Naive thymus-derived CD8-positive, alpha-beta T cell (primary cell): ENCODE data around the gene PRTN3. TPM values are rescaled to one million over a fixed set of nuclear protein-coding genes. Genes with fewer than 3 reads are reported as not detected.
A peak's percentile ranks its signal among the peaks of the same experiment; 100 is the strongest.
"Not testable (repeated sequence)": the region's sequence is repeated elsewhere in the genome, so short reads cannot be mapped to it uniquely, and the experiment has no call there.

Experiments used
- ATAC-seq, 2 donors: fragments of 150-1000 bp; cut with Tn5 transposase in 1 of 2; sonication (Bioruptor Pico), chemical (Tn5 transposase) in 1 of 2; 1 replicate in 1 of 2; 2 replicates in 1 of 2; pipeline ENCODE4 v1.10.0; 2021; ENCODE audit warnings: mild to moderate bottlenecking in 2 of 2, moderate library complexity in 2 of 2
- POLR2A ChIA-PET: fragments of 350-600 bp; sonication (Branson Sonifier 250); formaldehyde crosslinking; loops from one replicate; lab custom pipeline; 2021; ENCODE audit warnings: antibody characterized with exemption; lab: Charles Lee
- DNase-seq, 10 donors: peaks; one replicate each; pipeline versions ENCODE4 v3.0.0 to v3.0.0-alpha.2; 2020 to 2022
- H3K27ac Mint-ChIP-seq, 10 donors: one replicate each; pipeline ENCODE4 v1.8.0; 2020 to 2022; ENCODE audit warnings: mild to moderate bottlenecking in 10 of 10, mixed read lengths in 10 of 10, moderate library complexity in 4 of 10, inconsistent platforms in 1 of 10
- H3K27me3 Mint-ChIP-seq, 5 donors: one replicate each; pipeline ENCODE4 v1.8.0; 2021 to 2022; ENCODE audit warnings: mixed read lengths in 5 of 5
- H3K36me3 Mint-ChIP-seq, 3 donors: one replicate each; pipeline ENCODE4 v1.8.0; 2020 to 2022; ENCODE audit warnings: mixed read lengths in 3 of 3, mild to moderate bottlenecking in 2 of 3, inconsistent platforms in 1 of 3
- H3K4me1 Mint-ChIP-seq, 4 donors: one replicate each; pipeline ENCODE4 v1.8.0; 2021 to 2022; ENCODE audit warnings: mixed read lengths in 4 of 4
- H3K4me3 Mint-ChIP-seq, 10 donors: one replicate each; pipeline ENCODE4 v1.8.0; 2020 to 2022; ENCODE audit warnings: mild to moderate bottlenecking in 10 of 10, mixed read lengths in 10 of 10, moderate library complexity in 6 of 10, inconsistent platforms in 1 of 10
- H3K9me3 Mint-ChIP-seq, 9 donors: one replicate each; pipeline ENCODE4 v1.8.0; 2020 to 2022; ENCODE audit warnings: mixed read lengths in 9 of 9, mild to moderate bottlenecking in 3 of 9, inconsistent platforms in 1 of 9, moderate library complexity in 1 of 9
- polyA plus RNA-seq, 3 donors: library from polyadenylated mRNA; unstranded; fragments of 300-500 nt; fragmentation: Illumina TruSeq; gene quantifications; one replicate each; pipeline ENCODE4 v1.2.3, GENCODE V29; 2021
- total RNA-seq, 8 experiments: library from RNA in 2 of 8; stranded (reverse) in 2 of 8; gene quantifications; one replicate each; pipeline ENCODE4 v1.2.3 and lab custom pipeline; 2021 to 2026

PRTN3 gene
- total and polyA plus RNA-seq, 5 experiments from 2014 or later: not detected

- Mint-ChIP-seq H3K27ac (no peak overlapping the region), H3K4me1 (peaks cover 3 to 13% (median 6%) of the 10 kb centered on the region in 4 donors), H3K36me3 (peaks cover 0 to 7% (median 0%) of the 10 kb centered on the region in 3 donors), H3K4me3 (peak overlapping the region in 6 of 10 donors; percentile 13 to 79 (median 54)), H3K9me3 (peaks cover 0 to 3% (median 0%) of the 10 kb centered on the region in 9 donors), H3K27me3 (peaks cover 16 to 66% (median 43%) of the 10 kb centered on the region in 5 donors)
- DNase-seq: peak in 3 of 10 donors; percentile 22 to 33 (median 22)
- POLR2A ChIA-PET: no interaction called here
- peak; percentile 55 to 80 for ATAC-seq
Observed at GRCh38 chr19:844546-844971, 3.8 kb downstream of the PRTN3 start.

GRCh38 chr19:845707-846521, 5.1 kb downstream of the PRTN3 start:
- peaks cover 3 to 13% (median 6%) of the 10 kb centered on the region in 4 donors for H3K4me1 Mint-ChIP-seq
- POLR2A ChIA-PET: no interaction called here
- H3K27me3 Mint-ChIP-seq: peaks cover 16 to 75% (median 43%) of the 10 kb centered on the region in 5 donors
- H3K36me3 Mint-ChIP-seq: peaks cover 0 to 7% (median 0%) of the 10 kb centered on the region in 3 donors
- H3K27ac Mint-ChIP-seq: no peak overlapping the region
- ATAC-seq (no peak), DNase-seq (no peak)
- H3K4me3 Mint-ChIP-seq: peak overlapping the region in 1 of 10 donors; percentile 49
- H3K9me3 Mint-ChIP-seq: peaks cover 0 to 3% (median 0%) of the 10 kb centered on the region in 9 donors

- Mint-ChIP-seq H3K36me3 (peaks cover 0 to 7% (median 0%) of the 10 kb centered on the region in 3 donors), H3K9me3 (peaks cover 0 to 3% (median 0%) of the 10 kb centered on the region in 9 donors), H3K4me1 (peaks cover 3 to 7% (median 4%) of the 10 kb centered on the region in 4 donors), H3K27me3 (peaks cover 13 to 71% (median 34%) of the 10 kb centered on the region in 5 donors), H3K4me3 (no peak overlapping the region), H3K27ac (no peak overlapping the region)
- POLR2A ChIA-PET: no interaction called here
- DNase-seq (no peak), ATAC-seq (no peak)
Observed at GRCh38 chr19:848386-848921, 7.7 kb downstream of the PRTN3 start.

GRCh38 chr19:849195-849594, 8.4 kb downstream of the PRTN3 start:
- not testable (repeated sequence) for H3K4me1 Mint-ChIP-seq, H3K36me3 Mint-ChIP-seq, DNase-seq, ATAC-seq, H3K9me3 Mint-ChIP-seq, H3K4me3 Mint-ChIP-seq, H3K27ac Mint-ChIP-seq
- POLR2A ChIA-PET: interaction anchor here (0.7 kb wide), 1 partner anchor 53 kb away, joined by 3 read pairs; no protein-coding TSS in a partner anchor
- H3K27me3 Mint-ChIP-seq: peaks cover 13 to 71% (median 34%) of the 10 kb centered on the region in 5 donors

- no peak overlapping the region for H3K4me3 Mint-ChIP-seq
- H3K36me3 Mint-ChIP-seq: peaks cover 0 to 4% (median 0%) of the 10 kb centered on the region in 3 donors
- H3K27ac Mint-ChIP-seq: no peak overlapping the region
- POLR2A ChIA-PET: interaction anchor here (0.6 to 0.8 kb wide), 2 partner anchors 10 to 48 kb away, joined by 3 read pairs; no protein-coding TSS in a partner anchor
- peaks cover 10 to 63% (median 29%) of the 10 kb centered on the region in 5 donors for H3K27me3 Mint-ChIP-seq
- no peak for ATAC-seq
- H3K4me1 Mint-ChIP-seq: no peaks in the 10 kb centered on the region
- DNase-seq: no peak
- no peaks in the 10 kb centered on the region for H3K9me3 Mint-ChIP-seq
Observed at GRCh38 chr19:850221-850978, 9.6 kb downstream of the PRTN3 start.

- no peaks in the 10 kb centered on the region for H3K9me3 Mint-ChIP-seq
- POLR2A ChIA-PET: interaction anchor here (0.8 kb wide), 1 partner anchor 9 kb away, joined by 3 read pairs; no protein-coding TSS in a partner anchor
- ATAC-seq (no peak), DNase-seq (no peak)
- no peaks in the 10 kb centered on the region for H3K36me3 Mint-ChIP-seq
- H3K27ac Mint-ChIP-seq: no peak overlapping the region
- H3K4me3 Mint-ChIP-seq: no peak overlapping the region
- H3K4me1 Mint-ChIP-seq: no peaks in the 10 kb centered on the region
- peaks cover 5 to 58% (median 24%) of the 10 kb centered on the region in 5 donors for H3K27me3 Mint-ChIP-seq
Observed at GRCh38 chr19:850979-851335, 10.2 kb downstream of the PRTN3 start.

- Mint-ChIP-seq H3K4me1 (peaks cover 0 to 2% (median 1%) of the 10 kb centered on the region in 4 donors), H3K27me3 (peaks cover 1 to 48% (median 14%) of the 10 kb centered on the region in 5 donors), H3K9me3 (no peaks in the 10 kb centered on the region), H3K36me3 (no peaks in the 10 kb centered on the region), H3K4me3 (no peak within 1 kb of the TSS), H3K27ac (no peak within 1 kb of the TSS)
- DNase-seq (no peak), ATAC-seq (no peak)
- POLR2A ChIA-PET: interaction anchor here (0.6 kb wide), 1 partner anchor 114 kb away, joined by 3 read pairs; no protein-coding TSS in a partner anchor
Observed at GRCh38 chr19:852136-853013, 11.6 kb downstream of the PRTN3 start, which contains the start of gene ELANE. Gene ELANE (plus strand): TSS chr19:852303. CDS start chr19:852329, 26 bp downstream.

GRCh38 chr19:853014-853585, 12.3 kb downstream of the PRTN3 start:
- no peak for ATAC-seq
- no peak overlapping the region for H3K4me3 Mint-ChIP-seq
- DNase-seq: no peak
- H3K9me3 Mint-ChIP-seq: no peaks in the 10 kb centered on the region
- POLR2A ChIA-PET: no interaction called here
- H3K36me3 Mint-ChIP-seq: no peaks in the 10 kb centered on the region
- peaks cover 0 to 2% (median 2%) of the 10 kb centered on the region in 4 donors for H3K4me1 Mint-ChIP-seq
- H3K27me3 Mint-ChIP-seq: peaks cover 1 to 44% (median 7%) of the 10 kb centered on the region in 5 donors
- no peak overlapping the region for H3K27ac Mint-ChIP-seq

GRCh38 chr19:853614-854220, 12.9 kb downstream of the PRTN3 start:
- peaks cover under 1 to 43% (median 1%) of the 10 kb centered on the region in 5 donors for H3K27me3 Mint-ChIP-seq
- H3K27ac Mint-ChIP-seq, H3K36me3 Mint-ChIP-seq, DNase-seq, H3K4me3 Mint-ChIP-seq, ATAC-seq, H3K9me3 Mint-ChIP-seq, POLR2A ChIA-PET, H3K4me1 Mint-ChIP-seq: not testable (repeated sequence)

GRCh38 chr19:854549-854948, 13.8 kb downstream of the PRTN3 start:
- no peak overlapping the region for H3K4me3 Mint-ChIP-seq
- peaks cover 0 to 37% (median 0%) of the 10 kb centered on the region in 5 donors for H3K27me3 Mint-ChIP-seq
- DNase-seq (no peak), ATAC-seq (no peak)
- H3K27ac Mint-ChIP-seq: no peak overlapping the region
- POLR2A ChIA-PET: interaction anchor here (0.7 kb wide), 1 partner anchor 30 kb away, joined by 3 read pairs; no protein-coding TSS in a partner anchor
- H3K36me3 Mint-ChIP-seq: no peaks in the 10 kb centered on the region
- peaks cover 0 to 4% (median 2%) of the 10 kb centered on the region in 4 donors for H3K4me1 Mint-ChIP-seq
- no peaks in the 10 kb centered on the region for H3K9me3 Mint-ChIP-seq

- Mint-ChIP-seq H3K4me1 (peaks cover 0 to 9% (median 2%) of the 10 kb centered on the region in 4 donors), H3K36me3 (no peaks in the 10 kb centered on the region), H3K9me3 (no peaks in the 10 kb centered on the region), H3K4me3 (no peak overlapping the region), H3K27me3 (peaks cover 0 to 31% (median 0%) of the 10 kb centered on the region in 5 donors), H3K27ac (no peak overlapping the region)
- ATAC-seq (no peak), DNase-seq (no peak)
- POLR2A ChIA-PET: no interaction called here
Observed at GRCh38 chr19:855142-855541, 14.3 kb downstream of the PRTN3 start.
